Measurements from ENCODE around the gene CTNNA2.

- no peak for TF ChIP-seq CTCF (IDR thresholded peaks at IDR 0.05)
- no peak for TF ChIP-seq POLR2A (IDR thresholded peaks at IDR 0.05)
Observed at GRCh38 chr2:80217446-80217845, 704.6 kb downstream of the CTNNA2 start.
